NCI-H128 (cell line): ENCODE results near the gene PRPF31.
"Not testable (repeated sequence)": the region's sequence is repeated elsewhere in the genome, so short reads cannot be mapped to it uniquely, and the experiment has no call there.

Experiments used
- DNase-seq: peaks from one replicate; lab custom pipeline; 2025; ENCODE audit not compliant: unreplicated experiment; lab: John Stamatoyannopoulos, UW

The PRPF31 gene

DNA sequence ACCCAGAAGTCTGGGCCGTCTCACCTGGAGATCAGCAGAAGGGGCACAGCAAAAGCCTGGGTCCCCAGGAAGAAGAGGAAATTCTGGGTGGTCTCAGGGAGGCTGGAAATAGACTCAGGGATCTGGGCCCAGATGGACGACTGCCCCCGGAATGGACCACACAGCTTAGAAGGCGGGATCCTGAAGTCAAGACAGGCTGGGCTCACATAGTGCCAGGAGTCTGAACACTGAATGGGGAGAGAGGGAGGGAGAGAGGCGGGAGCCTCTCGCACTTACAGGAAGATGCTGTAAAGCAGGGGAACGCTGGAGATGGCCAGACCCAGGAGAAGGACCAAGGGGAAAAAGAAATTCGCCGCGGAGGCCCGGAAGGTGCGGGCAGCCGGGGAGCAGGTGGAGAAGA, 45.3 kb downstream of the PRPF31 start:
- no peak for DNase-seq

DNA sequence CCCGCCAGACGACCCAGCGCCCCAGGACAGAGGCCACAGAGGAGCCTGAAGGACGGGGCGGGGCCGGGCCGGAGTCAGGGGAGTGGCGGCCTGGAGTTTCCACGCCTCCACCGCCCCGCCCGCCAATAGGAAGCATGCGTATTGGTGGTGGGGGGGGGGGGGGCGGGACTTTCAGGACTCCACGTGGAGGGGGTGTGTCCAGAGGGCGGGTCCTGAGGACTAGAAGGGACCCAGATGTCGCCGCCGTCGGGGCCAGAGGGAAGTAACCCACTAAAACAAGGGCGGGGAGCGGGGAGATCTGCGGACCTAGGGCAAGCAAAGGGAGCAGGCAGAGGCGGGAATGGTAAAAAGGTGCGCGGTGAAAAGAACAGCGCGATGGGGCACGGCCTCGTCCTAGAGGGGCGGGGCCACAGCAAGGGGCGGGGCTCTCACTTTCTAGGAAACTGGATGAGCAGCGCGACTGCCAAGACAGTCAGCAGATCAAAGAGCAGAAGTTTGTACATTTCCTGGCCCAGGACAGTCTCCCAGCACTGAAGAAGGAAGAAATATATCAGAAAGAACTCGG, 46.8 kb downstream of the PRPF31 start:
- no peak for DNase-seq

DNA sequence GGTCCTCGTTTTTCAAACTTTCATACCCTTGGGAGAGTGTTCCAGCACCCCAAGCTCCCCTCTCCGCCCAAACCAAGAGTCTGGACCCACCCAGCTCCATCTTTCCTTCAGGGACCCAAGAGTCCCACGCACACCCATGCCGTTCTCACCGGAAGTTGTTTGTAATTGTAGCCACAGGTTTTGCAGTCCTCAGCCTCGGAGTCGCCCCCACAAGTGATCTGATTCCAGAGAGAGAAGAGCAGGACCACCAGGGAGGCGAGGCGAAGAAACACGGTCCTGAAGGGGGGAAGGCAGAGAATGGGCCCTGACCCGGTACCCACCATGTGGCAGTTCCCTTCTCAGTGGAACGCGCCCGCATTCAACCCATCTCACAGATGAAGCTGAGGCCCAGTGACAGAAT, 47.3 kb downstream of the PRPF31 start:
- no peak for DNase-seq

DNA sequence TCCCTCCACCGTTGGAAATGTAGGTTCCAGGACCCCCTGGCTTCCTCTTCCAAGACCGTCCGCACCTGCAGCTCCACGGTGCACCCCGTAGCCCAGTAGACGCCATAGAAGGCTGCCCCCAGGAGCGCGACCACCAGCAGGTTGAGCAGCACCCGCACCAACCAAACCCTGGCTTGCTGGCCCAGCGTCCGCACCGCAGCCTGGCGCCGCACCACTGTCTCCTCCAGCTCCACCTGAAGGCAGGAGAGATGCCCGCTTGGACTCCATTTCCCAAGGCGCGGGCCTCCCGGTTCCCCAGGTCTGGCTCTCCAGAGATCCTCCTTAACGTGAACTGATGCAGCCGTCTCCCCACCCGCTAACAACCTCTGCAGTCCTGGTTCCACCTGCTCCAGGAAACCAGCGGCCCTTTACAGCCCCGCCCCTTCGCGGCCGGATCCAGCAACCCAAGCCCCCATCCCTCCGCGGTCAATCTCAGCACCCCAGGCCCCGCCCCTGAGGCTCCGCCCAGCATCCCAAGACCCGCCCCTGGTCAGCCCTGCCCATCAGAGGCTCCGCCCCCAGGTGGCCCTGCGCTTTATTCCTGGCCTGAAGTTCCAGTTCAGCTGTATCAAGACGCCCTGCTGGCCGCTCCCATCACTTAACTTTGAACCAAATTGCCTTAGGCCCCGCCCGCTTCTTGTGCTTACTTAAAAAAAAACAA, 49.0 kb downstream of the PRPF31 start:
- no peak for DNase-seq

DNA sequence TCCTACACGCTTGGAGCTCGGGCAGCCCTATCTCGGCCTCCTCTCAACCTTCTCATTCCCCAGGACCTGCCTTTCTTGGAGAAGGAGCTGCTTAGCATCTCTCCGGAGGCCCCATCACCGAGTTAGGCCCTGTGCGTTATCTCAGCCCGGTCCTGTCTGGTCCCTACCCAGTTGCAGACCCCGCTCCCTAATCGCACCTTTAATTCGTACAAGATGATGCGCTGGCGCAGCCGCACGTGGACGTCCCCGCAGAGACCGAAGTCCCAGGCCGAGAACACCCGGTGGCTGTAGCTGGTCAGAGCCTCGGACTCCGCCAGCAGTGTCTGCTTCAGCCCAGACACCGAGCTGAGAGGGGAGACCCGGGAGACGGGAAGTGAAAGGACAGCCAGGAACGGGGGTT, 49.7 kb downstream of the PRPF31 start:
- no peak for DNase-seq

DNA sequence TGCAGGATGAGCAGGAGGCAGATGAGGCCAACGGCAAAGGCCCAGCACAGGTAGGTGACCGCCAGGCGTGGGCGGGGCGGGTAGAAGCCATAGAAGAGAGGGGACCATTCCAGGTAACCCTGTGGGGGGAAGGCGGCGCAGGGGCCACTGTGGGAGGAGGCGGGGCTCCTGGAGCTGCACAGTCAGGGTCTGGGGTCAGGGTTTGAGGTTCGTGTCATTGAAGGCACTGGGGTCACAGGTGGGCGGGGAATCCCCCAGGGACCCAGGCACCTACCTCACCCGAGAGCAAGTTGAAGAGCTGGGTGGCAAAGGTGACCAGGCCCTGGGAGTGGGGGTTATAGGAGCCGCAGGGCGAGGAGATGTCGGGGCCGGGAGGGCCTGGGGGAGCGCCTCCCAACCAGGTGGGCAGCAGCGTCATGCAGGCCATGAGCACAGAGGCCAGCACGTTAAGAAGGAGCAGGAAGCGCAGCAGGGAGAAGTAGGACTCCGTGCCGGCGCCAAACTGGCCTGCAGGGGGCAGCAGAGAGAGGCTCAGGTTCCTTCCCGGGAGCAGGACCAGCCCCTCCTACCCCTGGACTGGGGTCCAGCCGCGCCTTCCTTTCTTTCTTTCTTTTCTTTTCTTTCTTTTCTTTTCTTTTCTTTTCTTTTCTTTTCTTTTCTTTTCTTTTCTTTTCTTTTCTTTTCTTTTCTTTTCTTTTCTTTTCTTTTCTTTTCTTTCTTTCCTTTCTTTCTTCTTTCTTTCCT, 52.8 kb downstream of the PRPF31 start:
- peak; percentile 66 for DNase-seq

DNA sequence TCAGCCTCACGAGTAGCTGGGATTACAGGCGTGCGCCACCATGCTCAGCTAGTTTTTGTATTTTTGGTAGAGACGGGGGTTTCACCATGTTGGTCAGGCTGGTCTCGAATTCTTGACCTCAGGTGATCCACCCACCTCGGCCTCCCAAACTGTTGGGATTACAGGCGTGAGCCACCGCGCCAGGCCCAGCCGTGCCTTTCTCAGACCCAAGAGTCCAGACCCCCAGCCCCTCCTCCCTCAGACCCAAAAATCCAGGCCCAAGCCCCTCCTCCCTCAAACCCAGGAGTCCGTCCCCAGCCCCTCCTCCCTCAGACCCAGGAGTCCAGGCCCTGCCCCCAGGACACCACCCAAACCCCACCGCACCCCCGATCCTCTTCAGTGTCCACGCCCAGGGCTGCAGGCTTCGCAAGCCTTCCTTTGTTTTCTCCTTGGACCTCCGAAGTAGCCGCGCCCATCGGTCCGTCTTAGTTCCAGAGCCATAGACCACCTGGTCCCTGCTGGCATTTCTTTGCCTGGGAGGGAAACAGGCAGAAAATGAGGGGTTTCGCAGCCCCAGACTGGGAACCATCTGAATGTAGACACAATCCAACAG, 53.7 kb downstream of the PRPF31 start:
- DNase-seq = no peak

DNA sequence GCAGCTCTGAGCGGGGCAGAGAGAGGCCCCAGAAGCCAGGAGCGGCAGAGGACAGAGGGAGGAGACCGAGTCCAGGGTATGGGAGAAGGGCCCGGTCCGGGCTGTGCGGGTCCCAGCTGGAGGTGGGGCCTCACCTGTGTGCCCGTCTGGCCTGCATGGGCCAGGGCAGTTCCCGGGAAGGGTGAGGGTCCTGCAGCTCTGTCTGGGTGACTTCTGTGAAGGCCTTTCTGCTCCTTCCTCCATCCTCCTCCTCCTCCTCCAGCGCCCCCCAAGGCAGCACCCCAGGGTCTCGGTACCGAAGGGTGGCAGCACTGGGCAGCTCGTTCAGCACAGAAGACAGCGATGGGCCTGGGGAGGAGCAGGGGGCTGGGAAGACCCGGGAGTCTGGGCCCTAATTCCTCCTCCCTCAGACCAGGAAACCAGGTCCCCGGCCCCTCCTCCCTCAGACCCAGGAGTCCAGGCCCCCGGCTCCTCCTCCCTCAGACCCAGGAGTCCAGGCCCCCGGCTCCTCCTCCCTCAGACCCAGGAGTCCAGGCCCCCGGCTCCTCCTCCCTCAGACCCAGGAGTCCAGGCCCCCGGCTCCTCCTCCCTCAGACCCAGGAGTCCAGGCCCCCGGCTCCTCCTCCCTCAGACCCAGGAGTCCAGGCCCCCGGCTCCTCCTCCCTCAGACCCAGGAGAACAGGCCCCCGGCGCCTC, 56.3 kb downstream of the PRPF31 start:
- DNase-seq = not testable (repeated sequence)

DNA sequence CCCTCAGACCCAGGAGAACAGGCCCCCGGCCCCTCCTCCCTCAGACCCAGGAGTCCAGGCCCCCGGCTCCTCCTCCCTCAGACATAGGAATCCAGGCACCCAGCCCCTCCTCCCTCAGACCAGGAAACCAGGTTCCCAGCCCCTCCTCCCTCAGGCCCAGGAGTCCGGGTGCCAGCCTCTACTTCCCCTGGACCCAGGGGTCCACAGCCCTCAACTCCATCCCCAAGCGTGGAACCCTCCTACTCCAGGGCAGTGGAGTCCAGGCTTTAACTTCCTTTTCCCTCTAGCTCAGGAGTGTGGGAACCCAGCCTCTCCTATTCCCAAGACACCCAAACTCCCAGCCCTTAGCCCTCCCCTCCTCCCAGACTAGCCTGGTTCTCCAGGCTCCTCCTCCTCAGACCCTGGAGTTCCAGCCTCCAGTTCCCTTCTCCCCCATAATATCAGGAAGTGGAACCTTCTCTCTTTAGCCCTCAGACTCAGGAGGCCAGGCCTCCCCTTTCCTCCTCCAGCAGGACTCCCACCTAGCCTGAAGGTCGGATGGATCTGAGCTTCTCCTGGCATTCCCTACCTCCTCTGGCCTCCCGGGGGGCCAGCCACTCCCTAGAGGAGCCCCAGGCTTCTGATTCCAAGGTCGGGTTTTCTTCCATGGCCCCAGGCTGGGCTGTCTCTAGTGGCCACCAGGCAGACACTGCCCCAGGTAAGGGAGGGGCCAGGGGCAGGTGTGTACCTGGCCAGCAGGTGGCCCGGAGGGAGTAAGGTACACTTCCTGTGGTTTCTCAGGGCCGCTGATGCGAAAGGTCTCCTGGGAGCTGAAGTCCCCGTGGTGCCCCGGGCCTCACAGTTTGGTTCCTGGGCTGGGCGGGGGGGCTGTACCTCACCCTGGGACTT, 57.2 kb downstream of the PRPF31 start, which contains the start of gene TMC4:
Gene TMC4 (minus strand): TSS at position 690 of the 888 bp plus-strand sequence. CDS start 43 bp downstream, at position 647.
- peak; percentile 44 for DNase-seq

DNA sequence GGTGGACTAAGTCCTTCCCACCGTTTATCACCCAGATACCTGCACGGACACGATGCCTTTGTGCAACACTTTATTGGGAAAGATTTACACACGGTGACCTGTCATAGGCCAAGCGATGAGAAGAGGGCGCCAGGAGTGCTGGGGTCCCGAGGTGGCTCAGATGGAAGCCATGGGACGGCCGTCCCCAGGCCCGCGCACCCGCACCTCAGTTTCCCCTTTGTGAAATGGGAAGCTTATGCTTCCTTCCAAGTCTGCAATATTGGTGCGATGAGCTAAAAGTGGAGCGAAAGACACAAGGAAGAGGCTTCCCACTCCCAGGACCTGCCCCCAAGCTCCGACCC, 57.8 kb downstream of the PRPF31 start:
- DNase-seq = no peak

DNA sequence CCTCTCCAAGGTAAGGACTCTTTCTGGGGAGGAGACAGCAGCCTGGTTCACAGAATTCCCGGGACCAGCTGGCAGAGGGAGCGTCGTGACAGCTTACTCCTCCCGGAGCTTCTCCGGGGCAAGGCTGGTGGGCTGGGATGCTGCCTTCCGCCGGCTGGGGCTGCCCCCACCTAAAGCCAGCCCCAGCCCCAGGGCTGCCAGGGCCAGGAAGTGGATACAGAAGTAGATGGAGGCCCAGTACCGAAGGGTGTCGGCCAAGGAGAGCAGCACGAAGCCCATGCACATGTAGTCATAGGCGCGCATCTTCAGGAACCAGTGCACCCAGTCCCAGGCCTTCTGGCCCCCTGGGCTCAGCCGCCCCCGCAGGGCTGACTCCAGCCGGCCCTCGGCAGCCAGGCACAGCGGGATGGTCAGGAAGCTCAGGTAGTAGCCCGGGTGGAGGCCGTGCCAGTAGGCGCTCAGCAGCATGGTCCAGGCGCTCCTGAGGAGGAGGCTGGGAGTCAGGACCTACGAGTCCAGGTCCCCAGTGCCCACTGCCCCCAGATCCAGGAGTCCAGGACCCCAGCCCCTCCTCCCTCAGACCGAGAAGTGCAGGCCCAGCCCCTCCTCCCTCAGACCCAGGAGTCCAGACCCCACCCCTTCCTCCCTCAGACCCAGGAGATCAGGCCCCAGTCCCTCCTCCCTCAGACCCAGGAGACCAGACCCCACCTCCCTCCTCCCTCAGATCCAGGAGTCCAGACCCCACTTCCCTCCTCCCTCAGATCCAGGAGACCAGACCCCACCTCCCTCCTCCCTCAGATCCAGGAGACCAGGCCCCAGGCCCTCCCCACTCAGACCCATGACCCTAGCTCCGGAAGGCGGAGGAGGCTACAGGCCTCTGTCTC, 58.6 kb downstream of the PRPF31 start:
- DNase-seq = no peak

DNA sequence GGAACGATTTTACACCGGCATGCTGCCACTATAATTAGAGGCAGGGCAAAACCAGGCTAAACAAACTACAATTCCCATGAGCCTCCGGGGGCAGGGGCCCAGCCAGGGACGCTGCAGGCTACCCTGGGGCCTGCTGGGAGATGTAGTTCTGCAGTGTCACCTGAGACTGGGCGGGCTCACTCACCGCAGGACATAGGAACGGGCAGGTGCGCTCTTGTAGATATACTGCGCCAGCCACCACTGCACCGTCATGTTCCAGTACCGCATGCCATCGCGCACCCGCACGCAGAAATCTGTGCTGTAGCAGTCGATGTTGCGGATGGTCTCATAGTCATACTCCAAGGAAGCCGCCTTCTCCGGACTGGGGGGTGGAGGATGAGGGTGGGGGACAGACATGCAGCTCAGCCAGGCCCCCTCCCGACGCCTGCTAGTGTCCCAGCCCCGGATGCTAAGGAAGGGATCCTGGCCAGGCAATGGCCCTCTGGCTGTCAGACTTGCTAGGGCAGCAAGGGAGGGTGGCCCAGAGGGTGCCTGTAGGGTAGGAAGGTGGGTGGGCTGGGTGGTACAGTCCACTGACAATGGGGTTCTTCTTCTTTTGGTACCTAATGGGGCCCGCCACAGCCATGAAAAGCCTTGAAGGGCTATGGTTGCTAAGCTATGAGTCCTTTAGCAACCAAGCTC, 63.2 kb downstream of the PRPF31 start:
- peak; percentile 29 for DNase-seq

DNA sequence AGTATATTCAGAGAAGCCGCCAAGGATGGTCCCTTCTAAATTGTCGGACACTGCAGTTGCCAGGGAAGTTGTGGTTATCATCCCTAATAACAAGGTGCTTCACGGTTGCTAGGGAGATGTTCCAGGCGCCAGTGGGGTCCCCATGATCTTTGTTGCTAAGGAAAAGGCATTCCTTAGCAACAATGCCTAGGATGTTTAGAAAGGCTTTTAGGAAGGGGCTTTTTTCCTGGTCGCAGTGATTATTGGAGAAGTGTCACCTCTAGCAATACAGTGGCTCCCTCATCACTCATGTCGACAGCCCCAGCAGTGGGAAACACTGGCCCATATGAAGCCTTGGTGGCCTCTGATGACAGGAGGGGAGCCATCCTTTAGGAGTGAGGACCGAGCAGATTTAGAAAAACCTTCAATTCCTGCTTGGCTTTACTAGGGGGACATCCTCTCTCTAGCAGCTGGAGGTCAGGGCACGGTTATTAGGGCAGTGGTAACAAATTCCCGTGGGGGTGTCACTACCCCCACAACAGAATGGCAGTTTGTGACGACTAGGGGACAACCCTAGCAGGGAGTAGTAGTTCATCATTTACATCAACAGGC, 63.8 kb downstream of the PRPF31 start:
- DNase-seq = no peak

DNA sequence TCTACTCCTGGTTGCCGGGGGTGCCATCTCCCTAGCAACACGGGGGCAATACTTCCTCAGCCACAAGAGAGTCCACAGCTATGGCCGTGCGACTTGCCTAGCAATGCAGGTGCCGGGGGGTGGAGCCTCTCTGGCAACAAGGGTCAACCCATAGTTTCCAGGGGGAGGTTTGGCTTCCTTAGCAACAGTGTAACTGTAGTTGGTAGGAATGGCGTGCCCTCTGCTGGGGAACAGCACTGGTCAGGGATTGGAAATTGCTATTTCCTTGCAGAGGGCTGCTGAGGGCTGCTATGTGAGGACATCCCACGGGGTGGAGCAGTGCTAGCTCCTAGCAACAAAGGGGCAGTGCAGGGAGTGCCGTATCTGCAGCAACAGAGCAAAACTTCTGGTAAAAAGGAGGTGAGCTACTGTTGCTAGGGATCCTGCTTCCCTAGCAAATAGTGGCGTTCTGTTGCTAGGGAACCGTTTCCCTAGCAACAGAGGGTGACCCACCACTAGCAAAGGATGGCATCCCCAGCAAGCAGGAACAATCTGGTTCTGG, 64.4 kb downstream of the PRPF31 start:
- DNase-seq = peak; percentile 79

DNA sequence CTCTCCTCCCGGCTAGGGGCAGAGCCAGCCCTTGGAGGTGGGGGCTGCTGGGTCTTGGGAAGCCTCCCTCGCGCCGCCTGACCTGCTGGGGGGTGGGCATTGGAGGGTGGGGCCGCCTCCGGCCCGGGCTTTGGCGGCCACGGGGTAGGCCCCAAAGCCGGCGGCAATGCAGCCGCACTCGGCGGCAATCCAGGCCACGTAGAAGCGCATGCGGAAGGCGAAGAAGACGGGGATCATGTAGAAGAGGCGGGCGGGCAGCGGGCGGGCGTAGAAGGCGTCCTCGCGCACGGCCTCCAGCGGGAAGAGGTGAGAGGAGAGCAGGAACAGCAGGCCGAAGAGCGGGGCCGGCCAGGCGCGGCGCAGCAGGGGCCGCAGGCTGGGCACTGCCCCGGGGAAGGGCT, 65.1 kb downstream of the PRPF31 start:
- DNase-seq = no peak
